Prostate gland (tissue), 2 donors: ENCODE data around the gene SCN1A. TPM values are rescaled to one million over a fixed set of nuclear protein-coding genes. Genes with fewer than 3 reads are reported as not detected.
"Not testable (repeated sequence)": the region's sequence is repeated elsewhere in the genome, so short reads cannot be mapped to it uniquely, and the experiment has no call there.

Experiments used
- DNase-seq: peaks from one replicate; pipeline ENCODE4 v3.0.0-alpha.2; 2019; ENCODE audit warnings: low spot score
- H3K27ac ChIP-seq, 2 donors: fragments of 200-600 bp; sonication (generic); 2 replicates each; pipeline ENCODE4 v1.5.1; 2017 to 2019
- H3K27me3 ChIP-seq: fragments of 200-600 bp; sonication (generic); replicated peaks from 2 replicates; pipeline ENCODE4 v1.5.1; 2019; ENCODE audit not compliant: insufficient read depth
- H3K36me3 ChIP-seq, 2 donors: fragments of 200-600 bp; sonication (generic); 1 replicate in 1 of 2; 2 replicates in 1 of 2; pipeline versions ENCODE4 v1.5.1 to v1.8.1; 2017 to 2019
- H3K4me1 ChIP-seq: fragments of 200-600 bp; sonication (generic); replicated peaks from 2 replicates; pipeline ENCODE4 v1.5.1; 2019
- H3K4me3 ChIP-seq, 2 donors: fragments of 200-600 bp; sonication (generic); 2 replicates each; pipeline ENCODE4 v1.5.1; 2017 to 2019
- H3K9me3 ChIP-seq: fragments of 200-600 bp; sonication (generic); 2 replicates; pipeline ENCODE4 v1.5.1; 2017
- POLR2A ChIP-seq: fragments of 450-650 bp; IDR thresholded peaks from one replicate; pipeline ENCODE4 v1.6.1; 2016; ENCODE audit warnings: antibody characterized with exemption, mild to moderate bottlenecking
- POLR2AphosphoS5 ChIP-seq: sonication (generic); formaldehyde crosslinking; IDR thresholded peaks from one replicate; pipeline ENCODE4 v1.6.1; 2017; ENCODE audit warnings: antibody characterized with exemption
- WGBS: methylation state at CpG from one replicate; pipeline ENCODE4 v1.1.5; 2018; 5-methylcytosine and 5-hydroxymethylcytosine counted together
- intact Hi-C: fragments of 100-400 bp; cut with DNase I; formaldehyde crosslinking; loops from one replicate; pipeline ENCODE4 v1.14.2; 2022
- total RNA-seq, 2 donors: library from RNA; depleted of rRNA; stranded (reverse); fragments of >200 nt; gene quantifications; one replicate each; pipeline ENCODE4 v1.1.0, GENCODE V29; 2016
- TF ChIP-seq, protein P1 (sequence below), 4 experiments: fragments of 200-600 bp in 2 of 4; fragments of 450-650 bp in 2 of 4; sonication (generic) in 2 of 4; IDR thresholded peaks; 1 replicate in 3 of 4; 2 replicates in 1 of 4; pipeline ENCODE4 v1.5.1; 2016 to 2019; ENCODE audit warnings: antibody characterized with exemption in 4 of 4, mild to moderate bottlenecking in 2 of 4, moderate library complexity in 2 of 4

SCN1A gene
- total RNA-seq, 2 donors from 2014 or later = 0.23 TPM; not detected in 1

DNA sequence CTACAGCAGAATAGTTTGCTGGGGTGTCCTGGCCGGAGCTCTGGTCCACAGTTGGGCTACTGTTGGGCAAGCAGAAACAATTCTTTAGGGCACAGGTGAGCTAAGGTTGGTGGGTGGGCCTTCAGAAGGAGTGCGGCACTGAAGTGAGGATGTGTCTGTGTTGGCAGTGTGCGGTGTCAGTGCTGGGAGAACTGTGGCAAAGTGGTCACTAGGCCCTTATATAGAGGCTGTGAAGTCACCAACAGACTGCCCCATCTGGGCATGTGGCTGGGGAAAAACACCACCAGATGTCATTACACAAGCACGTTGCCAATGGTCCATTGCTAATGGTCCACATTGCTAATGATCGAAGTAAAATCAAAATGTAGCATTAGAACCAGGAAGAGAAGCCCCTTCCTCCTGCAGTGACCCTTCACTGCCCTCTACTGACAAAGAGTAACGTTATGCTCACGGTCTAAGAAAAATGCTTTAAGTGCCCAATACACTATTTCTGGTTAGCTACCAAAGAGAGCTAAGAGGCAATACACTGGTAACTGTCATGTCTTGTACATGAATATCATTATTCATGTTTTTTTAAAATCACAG lies 21.3 kb downstream of the SCN1A start:
- intact Hi-C loops = no loop called here
- WGBS = 52% methylated on average over 7 of the region's 7 CpGs
- no peak for DNase-seq
- Histone ChIP-seq H3K27me3 (no peaks in the 10 kb centered on the region), H3K27ac (no peak overlapping the region), H3K36me3 (no peaks in the 10 kb centered on the region), H3K4me3 (no peak overlapping the region), H3K4me1 (no peaks in the 10 kb centered on the region), H3K9me3 (no peaks in the 10 kb centered on the region)
- TF ChIP-seq, protein P1, sequence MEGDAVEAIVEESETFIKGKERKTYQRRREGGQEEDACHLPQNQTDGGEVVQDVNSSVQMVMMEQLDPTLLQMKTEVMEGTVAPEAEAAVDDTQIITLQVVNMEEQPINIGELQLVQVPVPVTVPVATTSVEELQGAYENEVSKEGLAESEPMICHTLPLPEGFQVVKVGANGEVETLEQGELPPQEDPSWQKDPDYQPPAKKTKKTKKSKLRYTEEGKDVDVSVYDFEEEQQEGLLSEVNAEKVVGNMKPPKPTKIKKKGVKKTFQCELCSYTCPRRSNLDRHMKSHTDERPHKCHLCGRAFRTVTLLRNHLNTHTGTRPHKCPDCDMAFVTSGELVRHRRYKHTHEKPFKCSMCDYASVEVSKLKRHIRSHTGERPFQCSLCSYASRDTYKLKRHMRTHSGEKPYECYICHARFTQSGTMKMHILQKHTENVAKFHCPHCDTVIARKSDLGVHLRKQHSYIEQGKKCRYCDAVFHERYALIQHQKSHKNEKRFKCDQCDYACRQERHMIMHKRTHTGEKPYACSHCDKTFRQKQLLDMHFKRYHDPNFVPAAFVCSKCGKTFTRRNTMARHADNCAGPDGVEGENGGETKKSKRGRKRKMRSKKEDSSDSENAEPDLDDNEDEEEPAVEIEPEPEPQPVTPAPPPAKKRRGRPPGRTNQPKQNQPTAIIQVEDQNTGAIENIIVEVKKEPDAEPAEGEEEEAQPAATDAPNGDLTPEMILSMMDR (IDR thresholded peaks at IDR 0.05) = no peak
- TF ChIP-seq POLR2A = no peak
- TF ChIP-seq POLR2AphosphoS5 = no peak

DNA sequence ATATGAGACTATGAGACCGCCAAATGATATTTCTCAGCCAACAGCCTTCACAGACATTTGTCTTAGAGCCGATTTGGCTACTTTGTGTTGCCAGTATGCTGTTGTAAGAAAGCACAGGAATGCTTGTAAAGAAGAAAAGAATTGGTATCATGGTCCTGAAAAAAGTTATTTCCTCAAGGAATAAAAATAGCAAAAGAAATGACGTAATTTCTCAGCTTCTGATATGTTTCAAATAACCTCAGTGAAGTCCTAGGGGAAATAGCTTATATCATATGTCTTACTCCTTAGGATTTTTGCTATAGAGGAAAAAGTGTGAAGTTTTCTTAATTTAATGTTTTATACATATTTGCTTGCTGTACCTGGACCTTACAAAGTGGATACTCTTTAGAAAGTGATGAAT lies 23.0 kb downstream of the SCN1A start:
- H3K27me3 ChIP-seq = no peaks in the 10 kb centered on the region
- H3K27ac ChIP-seq = no peak overlapping the region
- WGBS = 43% methylated on average over 3 of the region's 3 CpGs
- intact Hi-C loops = no loop called here
- TF ChIP-seq, protein P1 (IDR thresholded peaks at IDR 0.05) = no peak
- TF ChIP-seq POLR2A (no peak), POLR2AphosphoS5 (no peak)
- DNase-seq = no peak
- H3K4me1 ChIP-seq = no peaks in the 10 kb centered on the region
- H3K9me3 ChIP-seq = no peaks in the 10 kb centered on the region
- no peak overlapping the region for H3K4me3 ChIP-seq
- no peaks in the 10 kb centered on the region for H3K36me3 ChIP-seq

DNA sequence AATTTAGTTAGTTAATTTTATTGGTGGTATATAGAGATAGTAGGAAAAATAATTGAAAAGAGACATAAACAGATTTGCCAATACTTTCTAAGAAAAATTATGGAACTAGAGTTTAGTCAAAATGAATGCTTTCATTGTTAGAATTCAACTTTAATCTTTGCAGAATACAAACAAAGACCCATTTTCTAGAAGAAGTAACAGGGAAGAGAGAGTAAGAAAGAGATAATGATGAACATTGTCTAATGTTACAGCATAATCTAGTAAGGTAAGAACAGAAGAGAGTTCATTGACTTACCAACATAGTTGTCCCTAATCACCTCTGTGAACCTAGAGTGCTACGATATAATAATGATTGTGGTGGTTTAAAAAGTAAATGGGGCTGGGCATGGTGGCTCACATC lies 23.7 kb downstream of the SCN1A start:
- Histone ChIP-seq H3K9me3 (no peaks in the 10 kb centered on the region), H3K4me1 (no peaks in the 10 kb centered on the region), H3K36me3 (no peaks in the 10 kb centered on the region), H3K27ac (no peak overlapping the region), H3K27me3 (no peaks in the 10 kb centered on the region), H3K4me3 (no peak overlapping the region)
- 64% methylated on average over 1 of the region's 1 CpG for WGBS
- intact Hi-C loops = no loop called here
- TF ChIP-seq POLR2A = no peak
- TF ChIP-seq, protein P1 (IDR thresholded peaks at IDR 0.05) = no peak
- DNase-seq = no peak

DNA sequence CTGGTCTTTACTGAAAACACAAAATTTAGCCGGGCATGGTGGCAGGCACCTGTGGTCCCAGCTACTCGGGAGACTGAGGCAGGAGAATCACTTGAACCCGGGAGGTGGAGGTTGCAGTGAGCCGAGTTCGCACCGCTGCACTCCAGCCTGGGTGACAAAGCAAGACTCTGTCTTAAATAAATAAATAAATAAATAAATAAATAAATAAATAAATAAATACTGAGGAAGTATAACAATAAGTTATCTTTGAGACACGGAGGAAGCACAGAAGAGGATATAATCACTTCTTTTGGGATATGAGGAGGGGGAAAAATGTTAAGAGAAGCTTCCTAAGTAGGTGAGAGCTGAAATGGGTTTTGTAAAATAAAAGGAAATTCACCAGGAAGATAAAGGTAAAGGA lies 24.5 kb downstream of the SCN1A start:
- H3K4me1 ChIP-seq, H3K4me3 ChIP-seq, DNase-seq, H3K27ac ChIP-seq, H3K9me3 ChIP-seq, H3K27me3 ChIP-seq, intact Hi-C loops, H3K36me3 ChIP-seq: not testable (repeated sequence)
- WGBS = 94% methylated on average over 7 of the region's 7 CpGs

DNA sequence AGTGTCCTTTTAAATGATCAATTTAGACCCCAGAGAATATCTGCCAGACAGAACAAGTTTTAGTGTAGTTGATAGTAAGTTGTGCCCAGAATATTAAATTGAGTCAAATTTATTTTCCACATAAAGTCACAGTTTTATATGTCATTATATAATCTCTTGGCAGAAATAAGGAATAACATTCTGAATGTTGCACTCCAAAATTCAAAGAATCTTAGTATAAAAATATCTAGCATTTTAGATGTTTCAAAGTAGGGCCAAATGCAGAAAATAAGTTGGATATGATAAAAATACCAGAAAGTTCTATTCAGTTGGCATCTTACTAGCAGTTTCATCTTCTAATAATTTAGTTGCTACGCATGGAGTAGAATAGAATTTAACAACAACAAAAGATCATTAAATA lies 33.5 kb downstream of the SCN1A start:
- 86% methylated on average over 1 of the region's 1 CpG for WGBS
- intact Hi-C loops = no loop called here
- no peaks in the 10 kb centered on the region for H3K4me1 ChIP-seq
- no peak overlapping the region for H3K4me3 ChIP-seq
- no peak for DNase-seq
- no peaks in the 10 kb centered on the region for H3K36me3 ChIP-seq
- H3K9me3 ChIP-seq = no peaks in the 10 kb centered on the region
- H3K27ac ChIP-seq = no peak overlapping the region
- H3K27me3 ChIP-seq = no peaks in the 10 kb centered on the region
- TF ChIP-seq POLR2A (no peak), POLR2AphosphoS5 (no peak)
- TF ChIP-seq, protein P1 (IDR thresholded peaks at IDR 0.05) = no peak
